Cardiac muscle cell (in vitro differentiated cells and primary cell): ENCODE measurements around the gene TSPAN13. TPM values are rescaled to one million over a fixed set of nuclear protein-coding genes. Genes with fewer than 3 reads are reported as not detected.

ENCODE experiments used
- DNase-seq, 2 donors: peaks; one replicate each; pipeline versions ENCODE4 v3.0.0 to v3.0.0-alpha.2; 2010 to 2017; ENCODE audit warnings: low read depth in 1 of 2, low spot score in 1 of 2
- H3K27ac ChIP-seq: fragments of 200-600 bp; sonication (generic); 2 replicates; pipeline ENCODE4 v1.5.1; 2016
- H3K27me3 ChIP-seq: fragments of 200-600 bp; sonication (generic); 2 replicates; pipeline ENCODE4 v1.6.0; 2016; ENCODE audit warnings: control low read depth
- H3K36me3 ChIP-seq: fragments of 200-600 bp; sonication (generic); 2 replicates; pipeline ENCODE4 v1.5.1; 2016; ENCODE audit warnings: control low read depth
- H3K4me1 ChIP-seq: fragments of 200-600 bp; sonication (generic); 2 replicates; pipeline ENCODE4 v1.8.1; 2017; ENCODE audit warnings: low read depth, mild to moderate bottlenecking, mixed run types
- H3K4me3 ChIP-seq: fragments of 200-600 bp; sonication (generic); 2 replicates; pipeline ENCODE4 v1.5.1; 2016; ENCODE audit warnings: mild to moderate bottlenecking
- H3K9me3 ChIP-seq: fragments of 200-600 bp; sonication (generic); 2 replicates; pipeline ENCODE4 v1.5.1; 2017; ENCODE audit warnings: low read depth, mild to moderate bottlenecking, control low read depth
- polyA plus RNA-seq: library from polyadenylated mRNA; unstranded; fragments of >200 nt; fragmentation: Nextera tagmentation; extraction: Ambion mirVana; gene quantifications from 2 replicates; pipeline ENCODE4 v1.2.1, GENCODE V29; 2016
- total RNA-seq: library from RNA; depleted of rRNA; stranded (reverse); fragments of >200 nt; gene quantifications from 2 replicates; pipeline ENCODE4 v1.2.3, GENCODE V29; 2016
- TF ChIP-seq, protein P1 (sequence below): IDR thresholded peaks from 2 replicates; pipeline ENCODE4 v1.5.1; 2012; ENCODE audit warnings: low read depth, mild to moderate bottlenecking, low read length

TSPAN13 gene
- total and polyA plus RNA-seq, 2 experiments from 2014 or later = 34.2 to 152 TPM

DNA sequence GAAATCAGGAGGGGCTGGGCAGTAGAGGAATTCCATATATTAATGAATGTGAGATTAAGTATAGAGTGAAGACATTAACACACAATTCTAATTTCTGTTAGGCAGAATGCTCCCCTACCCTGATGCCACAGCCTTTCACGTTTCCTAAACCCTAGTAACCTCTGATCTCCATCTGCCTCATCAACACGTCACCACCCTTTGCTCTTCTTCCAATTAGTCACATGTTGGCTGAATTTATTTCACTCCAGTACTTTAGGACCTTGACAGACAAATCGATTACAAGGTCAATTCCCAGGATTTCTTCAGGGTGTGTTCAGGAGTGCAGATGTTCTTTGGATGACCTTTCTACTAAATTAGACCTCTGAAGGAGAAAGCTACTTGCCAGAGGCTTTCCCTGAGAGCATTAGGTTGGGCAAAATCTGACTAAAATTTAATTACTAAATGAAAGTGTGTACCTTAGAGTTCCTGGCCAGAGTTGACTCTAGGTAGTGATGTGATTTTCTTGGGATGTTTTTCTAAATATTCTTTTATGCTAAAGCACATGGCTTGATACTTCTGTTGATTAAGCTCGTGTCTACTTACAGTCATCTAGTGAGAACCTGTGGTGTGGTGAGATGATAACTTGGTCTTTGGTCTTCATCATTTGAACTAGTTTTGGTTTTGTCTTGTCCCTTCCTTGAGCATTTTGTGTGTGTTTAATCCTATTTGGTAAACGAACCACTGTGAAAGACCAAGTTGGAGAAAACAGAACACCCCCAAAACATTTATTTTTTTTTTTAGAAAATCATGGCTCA, 38.5 kb downstream of the TSPAN13 start:
- peaks cover 16% of the 10 kb centered on the region for H3K4me1 ChIP-seq
- H3K9me3 ChIP-seq = no peaks in the 10 kb centered on the region
- H3K36me3 ChIP-seq = no peaks in the 10 kb centered on the region
- H3K27me3 ChIP-seq = no peaks in the 10 kb centered on the region
- no peak for DNase-seq
- no peak overlapping the region for H3K27ac ChIP-seq
- no peak overlapping the region for H3K4me3 ChIP-seq
- TF ChIP-seq, protein P1, sequence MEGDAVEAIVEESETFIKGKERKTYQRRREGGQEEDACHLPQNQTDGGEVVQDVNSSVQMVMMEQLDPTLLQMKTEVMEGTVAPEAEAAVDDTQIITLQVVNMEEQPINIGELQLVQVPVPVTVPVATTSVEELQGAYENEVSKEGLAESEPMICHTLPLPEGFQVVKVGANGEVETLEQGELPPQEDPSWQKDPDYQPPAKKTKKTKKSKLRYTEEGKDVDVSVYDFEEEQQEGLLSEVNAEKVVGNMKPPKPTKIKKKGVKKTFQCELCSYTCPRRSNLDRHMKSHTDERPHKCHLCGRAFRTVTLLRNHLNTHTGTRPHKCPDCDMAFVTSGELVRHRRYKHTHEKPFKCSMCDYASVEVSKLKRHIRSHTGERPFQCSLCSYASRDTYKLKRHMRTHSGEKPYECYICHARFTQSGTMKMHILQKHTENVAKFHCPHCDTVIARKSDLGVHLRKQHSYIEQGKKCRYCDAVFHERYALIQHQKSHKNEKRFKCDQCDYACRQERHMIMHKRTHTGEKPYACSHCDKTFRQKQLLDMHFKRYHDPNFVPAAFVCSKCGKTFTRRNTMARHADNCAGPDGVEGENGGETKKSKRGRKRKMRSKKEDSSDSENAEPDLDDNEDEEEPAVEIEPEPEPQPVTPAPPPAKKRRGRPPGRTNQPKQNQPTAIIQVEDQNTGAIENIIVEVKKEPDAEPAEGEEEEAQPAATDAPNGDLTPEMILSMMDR = no peak

DNA sequence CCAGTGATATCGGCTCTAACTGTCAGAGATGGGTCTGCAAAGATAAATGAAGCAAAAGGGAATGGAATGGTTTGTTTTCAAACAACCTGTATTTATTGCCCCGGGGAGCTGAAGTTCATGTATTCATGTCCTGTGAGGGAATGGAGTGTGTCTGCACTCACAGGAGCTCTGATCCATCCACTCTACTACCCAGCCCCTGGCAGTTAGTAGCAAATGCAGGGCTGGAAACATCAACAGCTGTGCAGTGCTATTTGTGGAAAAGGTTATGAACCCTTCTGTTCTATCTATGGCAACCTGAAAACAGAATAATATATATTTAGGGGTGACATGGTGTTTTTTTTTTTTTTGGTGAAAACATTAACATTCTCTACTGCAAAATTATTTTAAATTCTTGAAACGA, 41.4 kb downstream of the TSPAN13 start:
- Histone ChIP-seq H3K4me1 (peaks cover 13% of the 10 kb centered on the region), H3K27ac (no peak overlapping the region), H3K4me3 (no peak overlapping the region), H3K27me3 (no peaks in the 10 kb centered on the region), H3K36me3 (no peaks in the 10 kb centered on the region), H3K9me3 (no peaks in the 10 kb centered on the region)
- no peak for DNase-seq
- TF ChIP-seq, protein P1 = no peak

DNA sequence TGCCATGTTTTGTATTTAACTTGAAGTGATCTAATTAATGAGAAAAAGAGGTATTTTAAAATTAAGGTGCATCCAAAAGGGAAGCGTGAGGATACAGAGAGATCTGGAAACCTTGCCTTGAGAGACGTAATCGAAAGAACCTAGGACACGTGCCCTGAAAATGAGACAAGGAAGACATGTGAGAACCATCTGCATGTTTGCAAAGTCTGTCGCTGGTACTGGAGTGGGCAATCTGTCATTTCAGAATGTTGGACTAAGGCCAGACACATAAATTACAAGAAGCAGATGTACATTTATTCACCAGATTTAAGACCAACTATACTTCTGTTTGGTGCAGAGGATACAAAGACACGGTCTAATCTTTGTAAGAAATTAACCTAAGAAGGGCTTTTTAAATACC, 42.1 kb downstream of the TSPAN13 start:
- H3K9me3 ChIP-seq = no peaks in the 10 kb centered on the region
- H3K4me1 ChIP-seq = peaks cover 13% of the 10 kb centered on the region
- no peak overlapping the region for H3K27ac ChIP-seq
- no peak for DNase-seq
- H3K36me3 ChIP-seq = no peaks in the 10 kb centered on the region
- TF ChIP-seq, protein P1 = no peak
- no peak overlapping the region for H3K4me3 ChIP-seq
- H3K27me3 ChIP-seq = no peaks in the 10 kb centered on the region

DNA sequence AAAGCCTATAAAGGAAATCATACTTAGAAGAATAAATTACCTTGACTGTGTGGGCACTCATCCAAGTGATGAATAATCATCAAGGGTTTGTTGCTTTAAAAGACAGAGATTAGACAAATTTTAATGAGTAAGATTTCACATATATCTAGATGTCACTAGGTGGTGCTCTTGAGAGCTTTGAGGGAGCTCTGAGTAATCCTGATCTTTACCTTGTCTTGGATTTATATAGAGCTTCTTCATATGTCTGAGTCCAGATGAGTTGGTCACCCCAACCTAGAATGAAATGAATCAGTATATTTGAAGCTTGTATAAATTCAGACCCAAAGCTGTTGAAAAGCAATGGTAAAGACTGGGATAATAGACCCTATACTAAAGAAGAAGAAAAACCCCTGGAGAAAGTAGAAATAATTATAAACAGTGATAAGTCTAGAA, 47.6 kb downstream of the TSPAN13 start:
- TF ChIP-seq, protein P1 = peak; percentile 63
- peak; percentile 55 to 68 for DNase-seq
- Histone ChIP-seq H3K27ac (no peak overlapping the region), H3K27me3 (no peaks in the 10 kb centered on the region), H3K4me1 (no peaks in the 10 kb centered on the region), H3K36me3 (no peaks in the 10 kb centered on the region), H3K9me3 (no peaks in the 10 kb centered on the region), H3K4me3 (no peak overlapping the region)

DNA sequence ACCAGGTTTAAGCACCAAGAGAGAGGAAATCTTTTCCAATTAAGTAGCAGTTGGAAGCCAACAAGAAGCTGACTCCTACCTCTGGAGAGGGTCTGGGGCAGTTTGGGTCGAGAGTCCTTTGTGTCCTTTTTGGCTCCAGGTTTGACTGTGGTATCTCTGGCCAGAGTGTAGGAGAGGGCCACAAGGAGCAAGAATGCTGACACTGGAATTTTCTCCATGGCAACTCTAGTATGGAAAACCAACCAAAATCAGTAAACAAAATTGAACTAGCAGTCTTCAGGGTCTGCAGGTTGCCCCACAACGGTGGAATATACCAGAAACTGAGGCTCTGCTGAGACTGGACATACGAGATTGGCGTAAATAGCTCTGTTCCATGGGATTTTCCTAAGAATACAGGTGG, 48.0 kb downstream of the TSPAN13 start:
- no peak for DNase-seq
- H3K27ac ChIP-seq = no peak overlapping the region
- H3K4me1 ChIP-seq = no peaks in the 10 kb centered on the region
- H3K9me3 ChIP-seq = no peaks in the 10 kb centered on the region
- no peaks in the 10 kb centered on the region for H3K36me3 ChIP-seq
- H3K4me3 ChIP-seq = no peak overlapping the region
- TF ChIP-seq, protein P1 = no peak
- no peaks in the 10 kb centered on the region for H3K27me3 ChIP-seq
